Subcutaneous abdominal adipose tissue (tissue), 5 donors: ENCODE measurements around the gene RNF152.

Experiments used
- H3K27ac ChIP-seq: one replicate; pipeline ENCODE4 v1.7.0; 2013; ENCODE audit warnings: low read depth, mild to moderate bottlenecking, inconsistent platforms, low read length, moderate library complexity
- H3K27me3 ChIP-seq, 5 donors: one replicate each; pipeline ENCODE4 v1.7.0; 2013; ENCODE audit warnings: low read length in 5 of 5, inconsistent platforms in 1 of 5; ENCODE audit not compliant: control insufficient read depth in 5 of 5, insufficient read depth in 4 of 5
- H3K36me3 ChIP-seq, 5 donors: one replicate each; pipeline ENCODE4 v1.7.0; 2013; ENCODE audit warnings: low read length in 5 of 5; ENCODE audit not compliant: control insufficient read depth in 5 of 5, insufficient read depth in 5 of 5
- H3K4me1 ChIP-seq, 5 donors: one replicate each; pipeline ENCODE4 v1.7.0; 2013; ENCODE audit warnings: low read length in 5 of 5, mild to moderate bottlenecking in 3 of 5, moderate library complexity in 1 of 5; ENCODE audit not compliant: control insufficient read depth in 5 of 5, insufficient read depth in 5 of 5
- H3K4me3 ChIP-seq, 5 donors: one replicate each; pipeline ENCODE4 v1.7.0; 2013; ENCODE audit warnings: low read length in 5 of 5, low read depth in 1 of 5
- H3K9ac ChIP-seq, 5 donors: one replicate each; pipeline ENCODE4 v1.7.0; 2013; ENCODE audit warnings: low read length in 5 of 5, mild to moderate bottlenecking in 4 of 5, moderate library complexity in 3 of 5
- H3K9me3 ChIP-seq, 5 donors: one replicate each; pipeline ENCODE4 v1.7.0; 2013; ENCODE audit warnings: low read length in 5 of 5; ENCODE audit not compliant: control insufficient read depth in 5 of 5
- donor health status: healthy.
- donor health status: healthy.
- donor health status: healthy.
- donor health status: healthy.
- donor health status: healthy.

Gene RNF152

DNA sequence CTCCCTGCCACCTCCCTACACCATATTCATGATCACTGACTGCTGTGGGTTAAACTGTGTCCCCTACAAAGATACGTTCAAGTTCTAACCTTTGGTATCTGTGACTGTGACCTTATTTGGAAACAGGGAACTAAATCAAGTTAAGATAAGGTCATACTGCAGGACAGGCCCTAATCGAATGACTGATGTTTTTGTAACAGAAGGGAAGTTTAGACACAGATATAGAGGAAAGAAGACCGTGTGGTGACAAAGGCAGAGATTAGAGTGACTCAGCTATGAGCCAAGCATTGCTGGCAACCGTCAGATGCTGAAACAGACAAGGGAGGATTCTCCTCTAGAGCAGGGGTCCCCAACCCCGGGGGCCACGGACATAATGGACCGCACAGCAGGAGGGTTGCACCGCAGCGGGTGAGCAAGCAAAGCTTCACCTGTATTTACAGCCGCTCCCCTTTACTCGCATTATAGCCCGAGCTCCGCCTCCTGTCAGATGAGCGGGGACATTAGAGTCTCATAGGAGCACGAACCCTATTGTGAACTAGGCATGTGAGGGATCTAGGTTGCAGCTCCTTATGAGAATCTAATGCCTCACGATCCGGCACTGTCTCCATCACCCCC, 28.9 kb upstream of the RNF152 start:
- Histone ChIP-seq H3K9me3 (no peaks in the 10 kb centered on the region), H3K36me3 (no peaks in the 10 kb centered on the region), H3K4me1 (no peaks in the 10 kb centered on the region), H3K9ac (no peak overlapping the region), H3K27ac (no peak overlapping the region), H3K4me3 (no peak overlapping the region), H3K27me3 (no peaks in the 10 kb centered on the region)

GRCh38 chr18:61917818-61918217, 25.0 kb upstream of the RNF152 start:
- Histone ChIP-seq H3K4me3 (no peak overlapping the region), H3K27me3 (no peaks in the 10 kb centered on the region), H3K36me3 (no peaks in the 10 kb centered on the region), H3K4me1 (no peaks in the 10 kb centered on the region), H3K9me3 (no peaks in the 10 kb centered on the region), H3K9ac (no peak overlapping the region), H3K27ac (no peak overlapping the region)

DNA sequence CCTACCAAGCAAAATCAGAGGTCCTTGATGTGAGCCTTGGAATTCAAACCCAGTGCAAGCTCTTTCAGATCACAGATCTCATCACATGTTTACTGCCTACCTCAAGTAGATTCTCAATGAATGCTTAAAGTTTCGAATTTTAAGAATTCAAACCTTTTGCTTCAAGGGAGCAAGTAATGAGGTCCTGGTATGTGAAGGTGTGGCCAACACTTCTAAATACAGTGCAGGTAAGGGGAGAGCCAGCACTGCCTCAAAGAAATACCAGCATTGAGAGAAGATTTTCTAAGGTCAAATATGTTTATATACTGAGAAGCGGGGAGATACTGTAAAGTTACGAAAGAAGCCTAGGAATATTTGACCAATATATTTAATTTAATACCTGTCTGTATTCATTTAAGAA, 19.7 kb upstream of the RNF152 start:
- Histone ChIP-seq H3K9me3 (no peaks in the 10 kb centered on the region), H3K9ac (no peak overlapping the region)

GRCh38 chr18:61910101-61910500, 17.3 kb upstream of the RNF152 start:
- Histone ChIP-seq H3K4me1 (no peaks in the 10 kb centered on the region), H3K36me3 (no peaks in the 10 kb centered on the region), H3K27me3 (no peaks in the 10 kb centered on the region), H3K9ac (no peak overlapping the region), H3K9me3 (no peaks in the 10 kb centered on the region), H3K4me3 (no peak overlapping the region), H3K27ac (no peak overlapping the region)

More for the DNA sequence above, 19.7 kb upstream of the RNF152 start:
- H3K27ac ChIP-seq: no peak overlapping the region
- no peaks in the 10 kb centered on the region for H3K36me3 ChIP-seq
- H3K4me1 ChIP-seq: no peaks in the 10 kb centered on the region
- no peak overlapping the region for H3K4me3 ChIP-seq
- H3K27me3 ChIP-seq: no peaks in the 10 kb centered on the region

DNA sequence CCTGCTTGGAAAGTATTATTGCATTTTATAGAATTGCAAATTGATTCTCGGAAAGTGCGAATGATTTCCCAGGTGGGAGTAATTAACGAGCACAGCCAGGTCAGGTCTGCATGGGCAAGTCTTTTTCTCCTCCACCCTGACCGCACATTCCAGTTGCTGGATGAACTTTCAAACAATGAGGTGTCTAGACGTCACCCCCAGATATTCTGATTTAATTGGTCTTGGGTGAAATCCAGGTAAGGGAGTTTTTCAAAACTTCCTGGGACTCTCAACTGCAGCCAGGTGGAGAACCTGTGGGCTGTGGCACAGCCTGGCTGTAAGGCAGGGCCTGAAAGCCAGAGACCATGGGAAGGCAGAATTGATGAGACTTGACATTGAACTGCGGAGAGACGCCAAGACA, 15.9 kb upstream of the RNF152 start:
- H3K27me3 ChIP-seq: no peaks in the 10 kb centered on the region
- no peak overlapping the region for H3K27ac ChIP-seq
- no peaks in the 10 kb centered on the region for H3K4me1 ChIP-seq
- no peak overlapping the region for H3K4me3 ChIP-seq
- H3K9ac ChIP-seq: no peak overlapping the region
- no peaks in the 10 kb centered on the region for H3K9me3 ChIP-seq
- no peaks in the 10 kb centered on the region for H3K36me3 ChIP-seq

DNA sequence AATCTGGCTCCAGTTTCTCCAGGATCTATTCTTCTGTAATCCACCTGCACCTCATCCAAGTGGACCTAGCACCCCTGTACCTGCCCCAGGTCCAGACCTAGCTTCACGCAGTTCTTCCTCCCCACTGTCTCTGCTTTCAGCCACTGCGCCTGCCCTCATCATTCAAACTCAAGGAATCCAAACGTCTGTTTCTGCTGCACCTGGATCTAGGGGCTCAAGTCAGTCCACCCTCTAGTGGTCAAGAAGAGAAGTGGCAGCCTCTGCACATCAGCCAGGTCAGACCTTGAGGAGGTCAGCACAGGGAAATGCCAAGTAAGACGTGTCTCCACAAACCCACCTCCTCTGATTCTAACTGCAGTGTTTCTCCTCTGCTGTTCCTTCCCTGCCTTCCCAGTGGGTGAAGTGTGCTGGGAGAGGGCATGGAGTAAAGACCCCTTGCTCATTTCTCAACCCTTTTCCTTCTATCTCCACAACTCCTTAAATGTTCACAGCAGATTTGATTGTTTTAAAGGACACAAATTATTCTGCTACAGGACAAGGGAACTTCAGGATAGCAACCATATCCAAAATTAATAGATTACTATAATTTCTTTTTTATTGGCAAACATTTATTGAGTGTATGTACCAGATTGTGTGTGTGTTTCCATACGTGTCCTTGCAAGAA, 8.6 kb upstream of the RNF152 start:
- no peaks in the 10 kb centered on the region for H3K27me3 ChIP-seq
- no peak overlapping the region for H3K9ac ChIP-seq
- H3K36me3 ChIP-seq: no peaks in the 10 kb centered on the region
- H3K4me1 ChIP-seq: no peaks in the 10 kb centered on the region
- no peak overlapping the region for H3K27ac ChIP-seq
- H3K9me3 ChIP-seq: no peaks in the 10 kb centered on the region
- H3K4me3 ChIP-seq: no peak overlapping the region

- H3K27ac ChIP-seq: no peak overlapping the region
- no peaks in the 10 kb centered on the region for H3K4me1 ChIP-seq
- H3K9me3 ChIP-seq: no peaks in the 10 kb centered on the region
- H3K4me3 ChIP-seq: no peak overlapping the region
- no peaks in the 10 kb centered on the region for H3K27me3 ChIP-seq
- no peaks in the 10 kb centered on the region for H3K36me3 ChIP-seq
- no peak overlapping the region for H3K9ac ChIP-seq
These were observed 7.9 kb upstream of the RNF152 start for GRCh38 chr18:61900504-61901281.

DNA sequence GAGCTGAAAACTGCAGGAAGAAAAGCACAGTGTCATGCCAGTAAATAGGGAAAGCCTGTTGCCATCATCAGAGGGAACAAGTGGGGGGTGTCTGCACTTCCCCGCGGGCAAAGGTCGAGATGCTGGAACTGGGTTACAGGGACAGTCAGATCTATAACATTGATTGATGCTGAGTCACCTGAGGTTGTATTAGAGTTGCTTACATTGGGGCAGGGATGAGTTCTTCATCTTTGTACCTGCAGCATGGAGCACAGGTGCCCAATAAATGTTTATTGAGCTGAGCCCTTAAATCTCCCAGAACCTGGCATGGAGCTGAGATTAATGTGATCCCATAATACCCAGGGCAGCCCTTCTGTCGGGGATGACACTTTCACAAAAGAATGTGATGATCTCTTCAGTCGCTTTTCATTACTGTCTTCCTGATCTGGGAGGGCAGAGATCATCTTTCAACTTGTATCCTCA, 5.9 kb upstream of the RNF152 start:
- Histone ChIP-seq H3K9ac (no peak overlapping the region), H3K27ac (no peak overlapping the region), H3K4me1 (peaks cover 0 to 9% (median 6%) of the 10 kb centered on the region in 5 donors), H3K9me3 (no peaks in the 10 kb centered on the region), H3K36me3 (no peaks in the 10 kb centered on the region), H3K4me3 (no peak overlapping the region), H3K27me3 (no peaks in the 10 kb centered on the region)

DNA sequence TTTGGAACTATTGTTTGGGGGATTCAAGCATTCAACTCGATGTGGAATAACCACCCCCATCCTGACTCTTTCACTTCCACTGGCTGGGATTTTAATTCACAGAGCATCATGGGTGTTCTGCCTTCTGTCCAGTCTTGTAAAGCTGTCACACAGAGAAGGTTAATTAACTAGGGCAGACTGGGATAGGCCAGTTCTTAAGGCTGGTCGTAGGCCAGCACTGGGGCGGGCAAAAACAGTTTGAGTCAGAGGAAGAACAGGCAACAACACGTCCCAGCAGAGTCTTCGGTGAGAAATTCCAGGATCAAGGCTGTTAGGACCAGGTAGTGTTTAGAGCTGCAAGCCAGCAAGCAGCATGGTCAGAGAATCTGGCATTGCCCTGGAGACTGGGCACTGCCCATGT, 4.0 kb upstream of the RNF152 start:
- Histone ChIP-seq H3K4me1 (peaks cover 1 to 26% (median 22%) of the 10 kb centered on the region in 5 donors), H3K4me3 (no peak overlapping the region), H3K36me3 (no peaks in the 10 kb centered on the region), H3K27me3 (peaks cover 0 to 4% (median 2%) of the 10 kb centered on the region in 5 donors), H3K9ac (no peak overlapping the region), H3K9me3 (no peaks in the 10 kb centered on the region), H3K27ac (no peak overlapping the region)

DNA sequence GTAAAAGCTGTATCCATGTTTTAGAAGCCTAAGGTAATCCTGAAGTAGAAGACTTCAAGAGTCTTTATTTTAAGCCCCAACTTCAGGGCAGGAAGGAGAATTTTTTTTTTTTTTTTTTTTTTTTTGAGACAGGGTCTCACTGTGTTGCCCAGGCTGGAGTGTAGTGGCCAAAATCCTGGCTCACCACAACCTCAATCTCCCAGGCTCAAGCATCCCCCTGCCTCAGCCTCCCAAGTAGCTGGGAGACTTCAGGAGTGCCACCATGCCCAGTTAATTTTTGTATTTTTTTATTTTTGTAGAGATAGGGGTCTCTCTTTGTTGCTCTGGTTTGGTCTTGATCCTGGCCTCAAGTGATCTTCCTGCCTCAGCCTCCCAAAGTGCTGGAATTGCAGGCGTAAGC, 3.3 kb upstream of the RNF152 start:
- Histone ChIP-seq H3K27ac (no peak overlapping the region), H3K4me3 (no peak overlapping the region)

More for the DNA sequence above, 3.3 kb upstream of the RNF152 start:
- no peaks in the 10 kb centered on the region for H3K36me3 ChIP-seq
- H3K4me1 ChIP-seq: peaks cover 1 to 29% (median 22%) of the 10 kb centered on the region in 5 donors
- H3K27me3 ChIP-seq: peaks cover 0 to 4% (median 2%) of the 10 kb centered on the region in 5 donors
- no peaks in the 10 kb centered on the region for H3K9me3 ChIP-seq
- no peak overlapping the region for H3K9ac ChIP-seq
